ENCODE measurements around the gene RGS6.

DNA sequence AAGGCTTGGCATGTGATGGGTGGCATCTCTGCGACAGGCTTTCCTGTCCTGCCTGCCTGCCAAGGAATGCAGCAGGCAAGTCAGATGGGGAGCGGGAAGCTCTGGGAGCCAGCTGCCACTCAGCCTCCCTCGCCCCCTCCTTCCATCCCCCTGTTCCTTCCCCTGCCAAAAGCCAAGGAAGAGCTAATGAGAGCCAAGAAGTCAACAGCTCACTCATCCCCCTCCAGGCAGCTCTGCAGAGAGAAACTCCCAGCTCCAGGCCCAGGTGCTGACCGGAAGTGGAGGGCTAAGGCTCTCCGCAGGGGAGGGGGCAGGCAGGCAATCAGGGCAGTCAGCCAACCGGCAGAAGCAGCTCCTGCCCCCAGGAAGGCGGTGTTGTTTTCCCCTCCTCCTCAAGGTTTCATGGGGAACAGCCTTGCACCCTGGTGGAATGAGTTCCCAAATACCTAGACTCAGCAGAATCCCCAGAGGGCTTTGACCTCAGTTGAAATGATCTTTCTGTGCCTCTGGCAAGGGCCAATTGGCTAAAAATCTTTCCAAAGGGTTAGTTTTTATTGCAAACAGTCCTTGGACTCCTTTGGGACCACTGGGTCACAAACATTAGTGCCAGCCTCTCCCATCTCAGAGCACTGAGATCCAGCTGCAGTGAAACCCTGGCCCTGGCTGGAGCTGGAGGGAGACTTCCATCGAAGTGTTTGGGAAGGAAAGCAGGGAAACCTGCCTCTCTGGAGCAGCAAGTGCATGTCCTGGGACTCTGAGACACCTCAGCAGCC is 612.6 kb downstream of the RGS6 start:
- TF ChIP-seq, protein P1, sequence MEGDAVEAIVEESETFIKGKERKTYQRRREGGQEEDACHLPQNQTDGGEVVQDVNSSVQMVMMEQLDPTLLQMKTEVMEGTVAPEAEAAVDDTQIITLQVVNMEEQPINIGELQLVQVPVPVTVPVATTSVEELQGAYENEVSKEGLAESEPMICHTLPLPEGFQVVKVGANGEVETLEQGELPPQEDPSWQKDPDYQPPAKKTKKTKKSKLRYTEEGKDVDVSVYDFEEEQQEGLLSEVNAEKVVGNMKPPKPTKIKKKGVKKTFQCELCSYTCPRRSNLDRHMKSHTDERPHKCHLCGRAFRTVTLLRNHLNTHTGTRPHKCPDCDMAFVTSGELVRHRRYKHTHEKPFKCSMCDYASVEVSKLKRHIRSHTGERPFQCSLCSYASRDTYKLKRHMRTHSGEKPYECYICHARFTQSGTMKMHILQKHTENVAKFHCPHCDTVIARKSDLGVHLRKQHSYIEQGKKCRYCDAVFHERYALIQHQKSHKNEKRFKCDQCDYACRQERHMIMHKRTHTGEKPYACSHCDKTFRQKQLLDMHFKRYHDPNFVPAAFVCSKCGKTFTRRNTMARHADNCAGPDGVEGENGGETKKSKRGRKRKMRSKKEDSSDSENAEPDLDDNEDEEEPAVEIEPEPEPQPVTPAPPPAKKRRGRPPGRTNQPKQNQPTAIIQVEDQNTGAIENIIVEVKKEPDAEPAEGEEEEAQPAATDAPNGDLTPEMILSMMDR (IDR thresholded peaks at IDR 0.05; ENCODE audit: low read length) = no peak
- no peak for TF ChIP-seq EZH2 (IDR thresholded peaks at IDR 0.05; ENCODE audit: borderline replicate concordance, low read length)

Data from OCI-LY1 (cell line).